Transverse colon (tissue), 4 donors: ENCODE measurements around the gene RANBP10. TPM values are rescaled to one million over a fixed set of nuclear protein-coding genes. Genes with fewer than 3 reads are reported as not detected.

Experiments
- DNase-seq: peaks from one replicate; pipeline ENCODE4 v3.0.0-alpha.2; 2019
- H3K27ac ChIP-seq, 4 donors: fragments of 200-600 bp; sonication (generic); 2 replicates each; pipeline ENCODE4 v1.5.1; 2016 to 2018; ENCODE audit warnings: inconsistent platforms in 4 of 4
- H3K27me3 ChIP-seq: fragments of 200-600 bp; sonication (generic); 2 replicates; pipeline ENCODE4 v1.5.1; 2017; ENCODE audit warnings: inconsistent platforms
- H3K36me3 ChIP-seq, 4 donors: fragments of 200-600 bp; sonication (generic); 2 replicates each; pipeline ENCODE4 v1.5.1; 2017 to 2019; ENCODE audit warnings: inconsistent platforms in 4 of 4
- H3K4me1 ChIP-seq, 4 donors: fragments of 200-600 bp; sonication (generic); 2 replicates each; pipeline ENCODE4 v1.5.1; 2017 to 2020; ENCODE audit warnings: inconsistent platforms in 4 of 4
- H3K4me3 ChIP-seq, 4 donors: fragments of 200-600 bp; sonication (generic); 1 replicate in 1 of 4; 2 replicates in 3 of 4; pipeline versions ENCODE4 v1.5.1 to v1.6.1; 2017 to 2019; ENCODE audit warnings: inconsistent platforms in 4 of 4
- H3K9me3 ChIP-seq, 2 donors: fragments of 200-600 bp; sonication (generic); 2 replicates each; pipeline ENCODE4 v1.5.1; 2017 to 2019; ENCODE audit warnings: inconsistent platforms in 2 of 2
- EP300 ChIP-seq: sonication (generic); formaldehyde crosslinking; IDR thresholded peaks from one replicate; pipeline ENCODE4 v1.6.1; 2017; ENCODE audit warnings: antibody characterized with exemption, low read depth
- POLR2A ChIP-seq: fragments of 450-650 bp; IDR thresholded peaks from one replicate; pipeline ENCODE4 v1.6.1; 2016; ENCODE audit warnings: antibody characterized with exemption, mild to moderate bottlenecking, moderate library complexity
- POLR2AphosphoS5 ChIP-seq, 3 donors: sonication (generic); formaldehyde crosslinking; IDR thresholded peaks; one replicate each; pipeline ENCODE4 v1.6.1; 2016; ENCODE audit warnings: antibody characterized with exemption in 3 of 3
- WGBS, 2 donors: methylation state at CpG; one replicate each; pipeline ENCODE4 v1.1.5; 2018; ENCODE audit warnings: low coverage in 1 of 2; 5-methylcytosine and 5-hydroxymethylcytosine counted together
- in situ Hi-C, 4 donors: fragments of 200-750 bp; cut with MboI; loops; one replicate each; pipeline versions ENCODE4 v1.15.0 to v1.15.1; 2017; ENCODE audit warnings: low sequenced_read_pairs in 3 of 4, low pct_ligation_motif_present in 1 of 4, low pct_unique_long_range_greater_than_20kb in 1 of 4
- intact Hi-C: fragments of 100-400 bp; cut with DNase I; formaldehyde crosslinking; loops from one replicate; pipeline ENCODE4 v1.15.1; 2023; ENCODE audit warnings: low total_unique reads
- total RNA-seq, 4 donors: library from RNA; depleted of rRNA; stranded (reverse); fragments of >200 nt; gene quantifications; one replicate each; pipeline ENCODE4 v1.1.0, GENCODE V29; 2016
- TF ChIP-seq, protein P1 (sequence below), 5 experiments: fragments of 200-600 bp in 3 of 5; fragments of 450-650 bp in 2 of 5; sonication (generic) in 3 of 5; IDR thresholded peaks; 1 replicate in 2 of 5; 2 replicates in 3 of 5; pipeline ENCODE4 v1.5.1; 2016 to 2017; ENCODE audit warnings: antibody characterized with exemption in 5 of 5, inconsistent platforms in 3 of 5, mild to moderate bottlenecking in 2 of 5, moderate library complexity in 1 of 5

Gene RANBP10
- total RNA-seq: 10 to 100 TPM; 15.1 to 32.9 (median 19.1) TPM

DNA sequence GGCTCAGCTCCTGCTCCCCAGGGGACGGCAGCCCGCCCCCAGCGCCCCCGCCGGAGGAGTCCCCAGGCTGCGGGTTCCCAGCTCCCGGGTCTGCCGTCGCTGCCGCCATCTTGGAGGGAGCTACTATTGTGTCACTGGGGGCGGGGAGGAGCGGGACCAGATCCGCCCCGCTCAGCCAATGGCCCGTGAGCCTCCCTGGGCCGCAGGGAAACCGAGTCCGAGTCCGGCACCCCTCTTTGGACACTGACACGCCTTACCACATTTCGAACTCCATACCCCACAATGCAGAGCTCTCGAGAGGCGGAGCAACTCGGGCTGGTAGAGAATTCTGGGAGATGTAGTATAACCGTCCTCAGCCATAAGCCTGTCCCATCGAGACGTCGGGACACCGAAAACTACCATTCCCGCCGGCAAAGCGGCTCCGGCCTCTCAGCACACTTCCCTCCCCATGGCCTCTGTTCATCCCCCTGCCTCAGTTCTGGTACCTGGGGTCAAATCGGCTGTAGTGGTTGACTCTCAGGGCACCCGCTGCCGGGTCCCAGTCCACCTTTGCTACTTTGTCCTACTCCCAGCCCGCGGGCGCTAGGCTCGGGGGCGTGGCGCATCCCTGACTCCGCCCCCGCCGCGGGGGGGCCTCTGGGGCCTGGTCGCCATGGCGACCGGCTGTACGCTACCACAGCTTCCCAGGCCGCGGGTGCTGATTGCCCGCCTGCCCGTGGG lies at the start of gene RANBP10, which contains the start of gene TSNAXIP1:
Gene RANBP10 (minus strand): TSS at position 133 of the 720 bp plus-strand sequence. CDS start 24 bp downstream, at position 109.
Gene TSNAXIP1 (plus strand): TSS at position 462 of the 720 bp plus-strand sequence. CDS start 261 bp downstream, outside the sequence.
- in situ Hi-C loops: no loop called here
- peak; percentile 97 for DNase-seq
- TF ChIP-seq EP300 (no peak), POLR2A (peak; percentile 84), POLR2AphosphoS5 (IDR thresholded peaks at IDR 0.05) (peak; percentile 86 to 92 (median 90))
- TF ChIP-seq, protein P1, sequence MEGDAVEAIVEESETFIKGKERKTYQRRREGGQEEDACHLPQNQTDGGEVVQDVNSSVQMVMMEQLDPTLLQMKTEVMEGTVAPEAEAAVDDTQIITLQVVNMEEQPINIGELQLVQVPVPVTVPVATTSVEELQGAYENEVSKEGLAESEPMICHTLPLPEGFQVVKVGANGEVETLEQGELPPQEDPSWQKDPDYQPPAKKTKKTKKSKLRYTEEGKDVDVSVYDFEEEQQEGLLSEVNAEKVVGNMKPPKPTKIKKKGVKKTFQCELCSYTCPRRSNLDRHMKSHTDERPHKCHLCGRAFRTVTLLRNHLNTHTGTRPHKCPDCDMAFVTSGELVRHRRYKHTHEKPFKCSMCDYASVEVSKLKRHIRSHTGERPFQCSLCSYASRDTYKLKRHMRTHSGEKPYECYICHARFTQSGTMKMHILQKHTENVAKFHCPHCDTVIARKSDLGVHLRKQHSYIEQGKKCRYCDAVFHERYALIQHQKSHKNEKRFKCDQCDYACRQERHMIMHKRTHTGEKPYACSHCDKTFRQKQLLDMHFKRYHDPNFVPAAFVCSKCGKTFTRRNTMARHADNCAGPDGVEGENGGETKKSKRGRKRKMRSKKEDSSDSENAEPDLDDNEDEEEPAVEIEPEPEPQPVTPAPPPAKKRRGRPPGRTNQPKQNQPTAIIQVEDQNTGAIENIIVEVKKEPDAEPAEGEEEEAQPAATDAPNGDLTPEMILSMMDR (IDR thresholded peaks at IDR 0.05): no peak
- WGBS, 2 donors: 0% methylated on average over 42 of the region's 54 CpGs; no CpG with 5 or more reads in 1 of the 2 donors
- Histone ChIP-seq H3K27me3 (no peaks in the 10 kb centered on the region), H3K36me3 (no peaks in the 10 kb centered on the region), H3K27ac (peak within 1 kb of the TSS; percentile 79 to 89 (median 85)), H3K4me1 (peaks cover 10 to 25% (median 16%) of the 10 kb centered on the region in 4 donors), H3K4me3 (peak within 1 kb of the TSS; percentile 76 to 97 (median 79)), H3K9me3 (no peaks in the 10 kb centered on the region)
- intact Hi-C loops: no loop called here

DNA sequence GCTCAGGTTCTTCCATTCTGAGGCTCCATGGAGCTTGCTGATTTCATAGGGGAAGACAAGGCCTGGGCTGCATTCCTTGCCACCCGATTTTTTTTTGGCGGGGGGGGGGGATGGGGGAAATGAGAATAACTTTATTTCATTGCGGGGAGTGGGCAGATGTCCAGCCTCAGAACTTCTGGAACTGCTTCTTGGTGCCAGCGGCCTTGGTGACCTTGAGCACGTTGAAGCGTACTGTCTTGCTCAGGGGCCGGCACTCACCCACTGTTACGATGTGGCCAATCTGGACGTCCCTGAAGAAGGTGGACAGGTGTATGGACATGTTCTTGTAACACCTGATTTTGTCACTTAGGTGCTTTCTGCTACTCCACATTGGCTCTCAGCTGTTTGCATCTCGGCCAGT lies 49.4 kb upstream of the RANBP10 start:
- Histone ChIP-seq H3K9me3 (no peaks in the 10 kb centered on the region), H3K27ac (no peak overlapping the region), H3K4me3 (no peak overlapping the region), H3K36me3 (no peaks in the 10 kb centered on the region), H3K4me1 (peaks cover 9 to 35% (median 28%) of the 10 kb centered on the region in 4 donors), H3K27me3 (no peaks in the 10 kb centered on the region)
- DNase-seq: no peak
- 62 to 89% methylated on average over 2 to 9 of the region's 10 CpGs for WGBS, 2 donors
- TF ChIP-seq, protein P1 (IDR thresholded peaks at IDR 0.05): no peak
- TF ChIP-seq EP300 (no peak), POLR2AphosphoS5 (IDR thresholded peaks at IDR 0.05) (no peak), POLR2A (no peak)
- intact Hi-C loops: no loop called here
- in situ Hi-C loops: no loop called here

DNA sequence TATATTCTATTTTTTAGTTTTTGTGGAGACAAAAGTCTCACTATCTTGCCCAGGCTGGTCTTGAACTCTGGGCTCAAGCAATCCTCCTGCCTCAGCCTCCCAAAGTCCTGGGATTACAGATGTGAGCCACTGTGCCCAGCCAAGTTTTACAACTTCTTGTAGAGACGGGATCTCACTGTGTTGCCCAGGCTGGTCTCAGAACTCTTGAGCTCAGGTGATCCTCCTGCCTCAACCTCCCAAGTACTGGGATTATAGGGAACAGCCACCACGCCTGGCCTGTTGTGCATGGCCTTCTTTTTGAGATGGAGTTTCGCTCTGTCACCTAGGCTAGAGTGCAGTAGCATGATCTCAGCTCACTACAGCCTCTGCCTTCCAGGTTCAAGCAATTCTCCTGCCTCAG lies 47.3 kb upstream of the RANBP10 start:
- Histone ChIP-seq H3K4me3 (no peak overlapping the region), H3K36me3 (no peaks in the 10 kb centered on the region), H3K9me3 (no peaks in the 10 kb centered on the region), H3K4me1 (peaks cover 9 to 30% (median 28%) of the 10 kb centered on the region in 4 donors), H3K27me3 (no peaks in the 10 kb centered on the region), H3K27ac (no peak overlapping the region)
- 95% methylated on average over 3 of the region's 3 CpGs; no CpG with 5 or more reads in 1 of the 2 donors for WGBS, 2 donors
- in situ Hi-C loops: no loop called here
- TF ChIP-seq, protein P1 (IDR thresholded peaks at IDR 0.05): no peak
- TF ChIP-seq EP300 (no peak), POLR2AphosphoS5 (IDR thresholded peaks at IDR 0.05) (no peak), POLR2A (no peak)
- intact Hi-C loops: no loop called here
- DNase-seq: no peak

DNA sequence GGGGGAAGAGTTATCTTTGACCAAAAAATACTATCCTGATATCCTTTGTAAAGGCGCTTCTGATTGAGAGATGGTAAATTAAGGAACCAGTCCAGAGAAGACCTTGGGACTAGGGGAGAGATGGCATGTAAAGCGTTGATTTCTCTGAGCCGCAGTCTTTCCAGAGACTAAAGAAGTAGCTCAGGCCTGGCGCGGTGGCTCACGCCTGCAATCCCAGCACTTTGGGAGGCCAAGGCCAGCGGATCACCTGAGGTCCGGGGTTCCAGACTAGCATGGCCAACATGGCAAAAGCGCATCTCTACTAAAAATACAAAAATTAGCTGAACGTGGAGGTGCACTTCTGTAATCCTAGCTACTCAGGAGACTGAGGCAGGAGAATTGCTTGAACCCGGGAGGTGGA lies 41.8 kb upstream of the RANBP10 start:
- no peaks in the 10 kb centered on the region for H3K36me3 ChIP-seq
- no peaks in the 10 kb centered on the region for H3K9me3 ChIP-seq
- TF ChIP-seq, protein P1 (IDR thresholded peaks at IDR 0.05): no peak
- TF ChIP-seq POLR2AphosphoS5 (IDR thresholded peaks at IDR 0.05): no peak
- no peak for TF ChIP-seq POLR2A
- TF ChIP-seq EP300: no peak
- peaks cover 40 to 49% (median 47%) of the 10 kb centered on the region in 4 donors for H3K4me1 ChIP-seq
- peak overlapping the region; percentile 94 to 98 (median 96) for H3K27ac ChIP-seq
- no peak for DNase-seq
- intact Hi-C loops: no loop called here
- peak overlapping the region in 3 of 4 donors; percentile 90 to 99 (median 98) for H3K4me3 ChIP-seq
- in situ Hi-C loops: no loop called here
- H3K27me3 ChIP-seq: no peaks in the 10 kb centered on the region
- WGBS, 2 donors: 94% methylated on average over 11 of the region's 11 CpGs; no CpG with 5 or more reads in 1 of the 2 donors
